ENCODE results near the gene EIF2S1. TPM values are rescaled to one million over a fixed set of nuclear protein-coding genes. Genes with fewer than 3 reads are reported as not detected.
"Not testable (repeated sequence)": the region's sequence is repeated elsewhere in the genome, so short reads cannot be mapped to it uniquely, and the experiment has no call there.

The EIF2S1 gene
- total RNA-seq, 1 donor from 2014 or later: 143 TPM

DNA sequence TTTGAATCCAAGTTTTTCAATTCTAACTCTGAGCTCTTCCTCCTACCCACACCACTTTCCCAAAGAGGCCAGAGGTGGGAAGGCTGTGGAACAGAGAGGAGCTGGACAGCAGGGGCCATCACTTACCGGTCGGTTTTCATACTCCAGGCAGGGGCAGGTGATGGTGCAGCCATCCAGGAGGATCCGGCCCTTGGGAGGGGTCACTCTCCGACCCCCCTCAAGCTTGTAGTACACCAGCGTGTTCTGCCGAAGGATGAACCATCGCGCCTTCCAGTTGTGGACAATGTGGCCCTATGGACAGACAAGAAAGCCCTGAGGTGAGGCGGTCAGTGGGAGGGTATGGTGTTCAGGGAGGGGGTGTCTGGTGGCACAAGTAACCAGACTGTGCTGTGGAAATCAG is 37.4 kb downstream of the EIF2S1 start:
- no peak for FAIRE-seq
- Histone ChIP-seq H3K4me1 (ENCODE audit: insufficient read depth, low read length) (no peaks in the 10 kb centered on the region), H2AFZ (ENCODE audit: low read depth, low read length) (no peak overlapping the region), H3K4me3 (ENCODE audit: insufficient read depth, low read depth, low read length) (no peak overlapping the region), H3K36me3 (ENCODE audit: insufficient read depth, low read length) (no peaks in the 10 kb centered on the region), H3K27me3 (ENCODE audit: insufficient read depth, low read length) (no peaks in the 10 kb centered on the region), H3K27ac (ENCODE audit: low read depth, low read length) (no peak overlapping the region), H3K9me3 (ENCODE audit: insufficient read depth, low read depth, low read length) (no peaks in the 10 kb centered on the region), H3K79me2 (ENCODE audit: insufficient read depth, low read length) (no peaks in the 10 kb centered on the region), H3K9ac (ENCODE audit: low read length) (no peak overlapping the region), H4K20me1 (ENCODE audit: insufficient read depth, low read length) (no peaks in the 10 kb centered on the region), H3K4me2 (ENCODE audit: low read length) (no peak overlapping the region)
- H3K4me3 Mint-ChIP-seq (ENCODE audit: unreplicated experiment): no peak overlapping the region
- H3K36me3 Mint-ChIP-seq (ENCODE audit: low read depth, unreplicated experiment): no peaks in the 10 kb centered on the region
- H3K27ac Mint-ChIP-seq (ENCODE audit: unreplicated experiment): no peak overlapping the region
- TF ChIP-seq, protein P1, sequence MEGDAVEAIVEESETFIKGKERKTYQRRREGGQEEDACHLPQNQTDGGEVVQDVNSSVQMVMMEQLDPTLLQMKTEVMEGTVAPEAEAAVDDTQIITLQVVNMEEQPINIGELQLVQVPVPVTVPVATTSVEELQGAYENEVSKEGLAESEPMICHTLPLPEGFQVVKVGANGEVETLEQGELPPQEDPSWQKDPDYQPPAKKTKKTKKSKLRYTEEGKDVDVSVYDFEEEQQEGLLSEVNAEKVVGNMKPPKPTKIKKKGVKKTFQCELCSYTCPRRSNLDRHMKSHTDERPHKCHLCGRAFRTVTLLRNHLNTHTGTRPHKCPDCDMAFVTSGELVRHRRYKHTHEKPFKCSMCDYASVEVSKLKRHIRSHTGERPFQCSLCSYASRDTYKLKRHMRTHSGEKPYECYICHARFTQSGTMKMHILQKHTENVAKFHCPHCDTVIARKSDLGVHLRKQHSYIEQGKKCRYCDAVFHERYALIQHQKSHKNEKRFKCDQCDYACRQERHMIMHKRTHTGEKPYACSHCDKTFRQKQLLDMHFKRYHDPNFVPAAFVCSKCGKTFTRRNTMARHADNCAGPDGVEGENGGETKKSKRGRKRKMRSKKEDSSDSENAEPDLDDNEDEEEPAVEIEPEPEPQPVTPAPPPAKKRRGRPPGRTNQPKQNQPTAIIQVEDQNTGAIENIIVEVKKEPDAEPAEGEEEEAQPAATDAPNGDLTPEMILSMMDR (IDR thresholded peaks at IDR 0.05; ENCODE audit: insufficient read depth, low read depth, low read length): no peak
- no peak for TF ChIP-seq EZH2 (IDR thresholded peaks at IDR 0.05; ENCODE audit: insufficient read depth, low read length)
- no peaks in the 10 kb centered on the region for H3K9me3 Mint-ChIP-seq (ENCODE audit: unreplicated experiment)
- peaks cover 18% of the 10 kb centered on the region for H3K27me3 Mint-ChIP-seq (ENCODE audit: low read depth, unreplicated experiment)
- H3K4me1 Mint-ChIP-seq (ENCODE audit: low read depth, unreplicated experiment): peaks cover 9% of the 10 kb centered on the region
- DNase-seq (ENCODE audit: low read depth): no peak

DNA sequence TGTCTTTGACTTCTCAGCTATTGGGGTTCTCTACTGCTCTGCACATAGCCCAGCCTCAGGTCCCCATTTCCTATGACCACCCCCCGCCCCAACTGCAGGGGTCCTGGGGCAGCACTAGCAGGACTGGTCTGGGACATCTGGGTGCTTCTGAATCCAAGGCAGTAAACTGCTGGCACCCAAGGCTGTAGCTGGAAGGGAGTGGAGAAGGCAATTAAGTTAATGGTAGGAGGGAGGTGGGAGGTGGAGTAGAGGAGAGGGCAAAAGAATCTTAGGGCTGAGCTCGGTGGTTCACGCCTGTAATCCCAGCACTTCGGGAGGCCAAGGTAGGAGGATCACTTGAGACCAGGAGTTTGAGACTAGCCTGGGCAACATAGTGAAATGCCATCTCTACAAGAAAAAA is 40.3 kb downstream of the EIF2S1 start:
- Mint-ChIP-seq H3K27ac (ENCODE audit: unreplicated experiment) (no peak overlapping the region), H3K27me3 (ENCODE audit: low read depth, unreplicated experiment) (peaks cover 18% of the 10 kb centered on the region), H3K9me3 (ENCODE audit: unreplicated experiment) (no peaks in the 10 kb centered on the region), H3K4me1 (ENCODE audit: low read depth, unreplicated experiment) (peaks cover 8% of the 10 kb centered on the region), H3K36me3 (ENCODE audit: low read depth, unreplicated experiment) (no peaks in the 10 kb centered on the region), H3K4me3 (ENCODE audit: unreplicated experiment) (no peak overlapping the region)
- Histone ChIP-seq H4K20me1 (ENCODE audit: insufficient read depth, low read length) (no peaks in the 10 kb centered on the region), H3K4me3 (ENCODE audit: insufficient read depth, low read depth, low read length) (no peak overlapping the region), H2AFZ (ENCODE audit: low read depth, low read length) (no peak overlapping the region), H3K4me2 (ENCODE audit: low read length) (no peak overlapping the region), H3K4me1 (ENCODE audit: insufficient read depth, low read length) (no peaks in the 10 kb centered on the region), H3K27ac (ENCODE audit: low read depth, low read length) (no peak overlapping the region), H3K36me3 (ENCODE audit: insufficient read depth, low read length) (no peaks in the 10 kb centered on the region), H3K9ac (ENCODE audit: low read length) (no peak overlapping the region), H3K9me3 (ENCODE audit: insufficient read depth, low read depth, low read length) (no peaks in the 10 kb centered on the region), H3K79me2 (ENCODE audit: insufficient read depth, low read length) (no peaks in the 10 kb centered on the region), H3K27me3 (ENCODE audit: insufficient read depth, low read length) (no peaks in the 10 kb centered on the region)
- no peak for FAIRE-seq
- DNase-seq (ENCODE audit: low read depth): no peak
- TF ChIP-seq EZH2 (IDR thresholded peaks at IDR 0.05; ENCODE audit: insufficient read depth, low read length): no peak
- TF ChIP-seq, protein P1 (IDR thresholded peaks at IDR 0.05; ENCODE audit: insufficient read depth, low read depth, low read length): no peak

DNA sequence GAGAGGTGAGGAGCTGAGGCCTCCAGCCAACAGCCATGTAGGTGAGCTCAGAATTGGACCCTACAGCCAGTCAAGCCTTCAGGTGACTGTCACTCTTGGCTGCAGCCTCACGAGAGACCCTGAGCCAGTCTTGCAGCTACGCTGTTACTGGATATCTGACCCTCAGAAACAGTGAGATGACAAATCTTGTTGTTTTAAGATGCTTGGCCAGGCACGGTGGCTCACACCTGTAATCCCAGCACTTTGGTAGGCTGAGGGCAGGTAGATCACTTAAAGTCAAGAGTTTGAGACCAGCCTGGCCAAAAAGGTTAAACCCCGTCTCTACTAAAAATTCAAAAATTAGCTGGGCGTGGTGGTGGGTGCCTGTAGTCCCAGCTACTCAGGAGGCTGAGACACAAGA is 45.6 kb downstream of the EIF2S1 start:
- no peaks in the 10 kb centered on the region for H4K20me1 ChIP-seq (ENCODE audit: insufficient read depth, low read length)
- Mint-ChIP-seq H3K27me3 (ENCODE audit: low read depth, unreplicated experiment) (peaks cover 5% of the 10 kb centered on the region), H3K9me3 (ENCODE audit: unreplicated experiment) (peaks cover 9% of the 10 kb centered on the region), H3K27ac (ENCODE audit: unreplicated experiment) (no peak overlapping the region), H3K4me3 (ENCODE audit: unreplicated experiment) (no peak overlapping the region), H3K36me3 (ENCODE audit: low read depth, unreplicated experiment) (peaks cover 2% of the 10 kb centered on the region), H3K4me1 (ENCODE audit: low read depth, unreplicated experiment) (no peaks in the 10 kb centered on the region)
- H3K4me1 ChIP-seq (ENCODE audit: insufficient read depth, low read length): no peaks in the 10 kb centered on the region
- H3K79me2 ChIP-seq (ENCODE audit: insufficient read depth, low read length): no peaks in the 10 kb centered on the region
- DNase-seq (ENCODE audit: low read depth): no peak
- no peaks in the 10 kb centered on the region for H3K27me3 ChIP-seq (ENCODE audit: insufficient read depth, low read length)
- H3K9ac ChIP-seq (ENCODE audit: low read length): no peak overlapping the region
- no peak for FAIRE-seq
- H3K9me3 ChIP-seq (ENCODE audit: insufficient read depth, low read depth, low read length): no peaks in the 10 kb centered on the region
- TF ChIP-seq, protein P1 (IDR thresholded peaks at IDR 0.05; ENCODE audit: insufficient read depth, low read depth, low read length): no peak
- no peak for TF ChIP-seq EZH2 (IDR thresholded peaks at IDR 0.05; ENCODE audit: insufficient read depth, low read length)
- no peak overlapping the region for H3K27ac ChIP-seq (ENCODE audit: low read depth, low read length)
- no peak overlapping the region for H3K4me2 ChIP-seq (ENCODE audit: low read length)
- H3K4me3 ChIP-seq (ENCODE audit: insufficient read depth, low read depth, low read length): no peak overlapping the region
- H3K36me3 ChIP-seq (ENCODE audit: insufficient read depth, low read length): no peaks in the 10 kb centered on the region
- no peak overlapping the region for H2AFZ ChIP-seq (ENCODE audit: low read depth, low read length)

DNA sequence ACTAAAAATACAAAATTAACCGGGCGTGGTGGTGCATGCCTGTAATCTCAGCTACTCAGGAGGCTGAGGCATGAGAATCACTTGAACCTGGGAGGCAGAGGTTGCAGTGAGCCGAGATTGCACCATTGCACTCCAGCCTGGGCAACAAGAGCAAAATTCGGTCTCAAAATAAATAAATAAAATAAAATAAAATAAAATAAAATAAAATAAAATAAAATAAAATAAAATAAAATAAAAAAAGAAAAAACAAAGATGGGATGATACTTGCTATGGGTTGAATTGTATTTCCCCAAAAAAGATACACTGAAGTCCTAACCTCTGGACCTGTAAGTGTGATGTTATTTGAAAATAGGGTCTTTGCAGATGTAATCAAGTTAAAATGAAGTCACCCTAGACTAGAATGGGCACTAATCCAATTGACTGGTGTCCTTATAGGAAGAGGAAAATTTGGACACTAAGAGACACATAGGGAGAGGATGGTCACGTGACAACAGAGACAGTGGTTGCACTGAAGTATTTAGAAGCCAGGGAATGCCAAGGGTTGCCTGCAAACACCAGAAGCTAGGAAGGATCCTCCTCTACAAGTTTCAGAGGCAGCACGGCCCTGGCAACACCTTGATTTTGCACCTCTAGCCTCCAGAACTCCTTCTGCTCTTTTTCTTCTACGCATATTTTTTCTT is 48.1 kb downstream of the EIF2S1 start:
- not testable (repeated sequence) for FAIRE-seq; H3K9me3 Mint-ChIP-seq (ENCODE audit: unreplicated experiment); H3K36me3 ChIP-seq (ENCODE audit: insufficient read depth, low read length); H3K4me3 ChIP-seq (ENCODE audit: insufficient read depth, low read depth, low read length); H3K9me3 ChIP-seq (ENCODE audit: insufficient read depth, low read depth, low read length); H3K9ac ChIP-seq (ENCODE audit: low read length); H3K27ac ChIP-seq (ENCODE audit: low read depth, low read length); H3K4me1 ChIP-seq (ENCODE audit: insufficient read depth, low read length); H3K27me3 ChIP-seq (ENCODE audit: insufficient read depth, low read length); H4K20me1 ChIP-seq (ENCODE audit: insufficient read depth, low read length); H3K4me2 ChIP-seq (ENCODE audit: low read length); H3K36me3 Mint-ChIP-seq (ENCODE audit: low read depth, unreplicated experiment); H3K4me3 Mint-ChIP-seq (ENCODE audit: unreplicated experiment); H3K27me3 Mint-ChIP-seq (ENCODE audit: low read depth, unreplicated experiment); DNase-seq (ENCODE audit: low read depth); H3K4me1 Mint-ChIP-seq (ENCODE audit: low read depth, unreplicated experiment); H2AFZ ChIP-seq (ENCODE audit: low read depth, low read length); H3K27ac Mint-ChIP-seq (ENCODE audit: unreplicated experiment); H3K79me2 ChIP-seq (ENCODE audit: insufficient read depth, low read length)
